Stimulated activated CD8-positive, alpha-beta memory T cell treated with anti-CD3 and anti-CD28 coated beads, Interleukin-15, amount 100 ng/mL, for 48 hours (primary cell): ENCODE data around the gene BUB1.
"Not testable (repeated sequence)": the region's sequence is repeated elsewhere in the genome, so short reads cannot be mapped to it uniquely, and the experiment has no call there.

Source experiments
- DNase-seq, 2 donors: peaks; one replicate each; pipeline ENCODE4 v3.0.0-alpha.2; 2020; ENCODE audit warnings: low read depth in 2 of 2

The BUB1 gene

GRCh38 chr2:110602139-110602538, 75.7 kb downstream of the BUB1 start:
- DNase-seq = not testable (repeated sequence)

DNA sequence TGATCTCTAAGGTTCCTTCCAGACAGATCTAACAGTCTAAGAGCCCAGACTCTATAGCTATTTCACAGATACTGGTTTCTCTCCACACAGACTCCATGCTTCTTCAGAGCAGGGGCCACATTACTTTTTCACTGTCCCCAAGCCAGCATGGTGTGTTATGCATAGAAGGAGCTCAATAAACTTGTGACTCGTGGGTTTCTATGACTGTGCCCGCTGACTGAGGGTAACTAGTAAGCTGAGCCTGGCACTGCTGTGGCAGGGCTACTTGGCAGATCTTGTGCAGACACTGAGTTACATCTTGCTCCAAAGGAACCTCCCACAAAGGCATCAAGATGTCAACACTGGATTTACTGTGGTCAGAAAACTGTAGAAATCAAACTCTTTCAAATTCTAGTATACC, 85.9 kb downstream of the BUB1 start:
- DNase-seq = not testable (repeated sequence)

- not testable (repeated sequence) for DNase-seq
Measured at GRCh38 chr2:110589677-110590330, 88.1 kb downstream of the BUB1 start.

DNA sequence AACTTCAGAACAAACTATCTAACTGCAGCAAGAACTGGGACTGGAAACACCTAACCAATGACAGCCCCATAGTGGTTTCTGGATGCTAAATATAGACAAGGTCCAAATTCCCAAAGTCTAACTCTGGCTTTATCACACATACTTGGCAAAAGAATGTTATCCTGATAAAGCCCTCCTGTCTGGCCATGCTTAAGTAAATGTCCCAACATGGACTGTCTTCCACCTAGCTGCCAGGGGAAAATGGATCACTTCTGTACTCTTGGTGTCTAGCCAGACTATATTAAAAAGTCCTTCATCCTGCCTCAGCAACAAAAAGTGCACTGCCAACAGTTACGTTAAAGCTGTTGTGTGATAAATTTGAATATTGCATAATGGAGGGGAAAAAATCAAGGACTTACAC, 89.3 kb downstream of the BUB1 start:
- DNase-seq = not testable (repeated sequence)
